RWPE2 (cell line): ENCODE measurements around the gene GEMIN4.

Experiments
- ATAC-seq: fragments of 200-7000 bp; cut with Tn5 transposase; 3 replicates; pipeline ENCODE4 v1.9.1; 2021; ENCODE audit warnings: low read depth
- DNase-seq: peaks from one replicate; pipeline ENCODE4 v3.0.0-alpha.2; 2020; ENCODE audit warnings: low spot score
- H3K27ac ChIP-seq: fragments of 450-650 bp; 2 replicates; pipeline ENCODE4 v1.5.1; 2017; ENCODE audit warnings: mild to moderate bottlenecking; ENCODE audit not compliant: poor library complexity, severe bottlenecking
- H3K27me3 ChIP-seq: fragments of 250-450 bp; sonication (Bioruptor Pico); 2 replicates; pipeline ENCODE4 v1.5.1; 2021; ENCODE audit warnings: mild to moderate bottlenecking, moderate library complexity; ENCODE audit not compliant: insufficient read depth, poor library complexity, severe bottlenecking
- H3K36me3 ChIP-seq: fragments of 250-450 bp; sonication (Bioruptor Pico); 2 replicates; pipeline ENCODE4 v1.5.1; 2020; ENCODE audit warnings: low read depth, mild to moderate bottlenecking, moderate library complexity
- H3K4me1 ChIP-seq: fragments of 250-450 bp; sonication (Bioruptor Pico); 2 replicates; pipeline ENCODE4 v1.5.1; 2021; ENCODE audit warnings: mild to moderate bottlenecking, moderate library complexity; ENCODE audit not compliant: insufficient read depth, poor library complexity, severe bottlenecking
- H3K4me3 ChIP-seq: fragments of 250-450 bp; sonication (Bioruptor Pico); 2 replicates; pipeline ENCODE4 v1.5.1; 2021; ENCODE audit warnings: mild to moderate bottlenecking, moderate library complexity; ENCODE audit not compliant: severe bottlenecking
- H3K9me3 ChIP-seq: fragments of 250-450 bp; sonication (Bioruptor Pico); 2 replicates; pipeline ENCODE4 v1.5.1; 2021; ENCODE audit warnings: mild to moderate bottlenecking, moderate library complexity; ENCODE audit not compliant: severe bottlenecking
- CTCF ChIP-seq: fragments of 450-650 bp; IDR thresholded peaks from one replicate; pipeline ENCODE4 v1.5.1; 2017; ENCODE audit warnings: mild to moderate bottlenecking, moderate library complexity; ENCODE audit not compliant: poor library complexity, severe bottlenecking

Gene GEMIN4

GRCh38 chr17:696369-696768 is 55.7 kb downstream of the GEMIN4 start:
- Histone ChIP-seq H3K4me1 (peaks cover 26% of the 10 kb centered on the region), H3K36me3 (peaks cover 56% of the 10 kb centered on the region), H3K27me3 (no peaks in the 10 kb centered on the region), H3K4me3 (no peak overlapping the region), H3K9me3 (no peaks in the 10 kb centered on the region), H3K27ac (peak overlapping the region; percentile 97)
- no peak for DNase-seq
- no peak for TF ChIP-seq CTCF
- ATAC-seq = no peak
